Skeletal muscle satellite cell (primary cell): Measurements from ENCODE around the gene ANKMY1.

Experiments
- H3K27me3 ChIP-seq: 2 replicates; pipeline ENCODE4 v1.7.0; 2013; ENCODE audit warnings: low read length; ENCODE audit not compliant: control insufficient read depth, insufficient read depth
- H3K36me3 ChIP-seq: 2 replicates; pipeline ENCODE4 v1.7.0; 2013; ENCODE audit warnings: mild to moderate bottlenecking, control low read depth, low read length; ENCODE audit not compliant: insufficient read depth
- H3K4me1 ChIP-seq: 2 replicates; pipeline ENCODE4 v1.7.0; 2013; ENCODE audit warnings: low read length; ENCODE audit not compliant: control insufficient read depth, insufficient read depth
- H3K4me2 ChIP-seq: 2 replicates; pipeline ENCODE4 v1.7.0; 2013; ENCODE audit warnings: mild to moderate bottlenecking, low read length
- H3K4me3 ChIP-seq: 2 replicates; pipeline ENCODE4 v1.7.0; 2013; ENCODE audit warnings: low read length
- H3K9ac ChIP-seq: 2 replicates; pipeline ENCODE4 v1.7.0; 2013; ENCODE audit warnings: mild to moderate bottlenecking, low read depth, low read length, moderate library complexity
- H3K9me3 ChIP-seq: replicated peaks from 2 replicates; pipeline ENCODE4 v1.7.0; 2013; ENCODE audit warnings: mild to moderate bottlenecking, control low read depth, low read length

The ANKMY1 gene

GRCh38 chr2:240452462-240453256 is 105.1 kb downstream of the ANKMY1 start:
- Histone ChIP-seq H3K36me3 (no peaks in the 10 kb centered on the region), H3K4me3 (peak overlapping the region; percentile 69), H3K27me3 (no peaks in the 10 kb centered on the region), H3K9ac (peak overlapping the region; percentile 41), H3K4me1 (peaks cover 30% of the 10 kb centered on the region), H3K4me2 (peak overlapping the region; percentile 90), H3K9me3 (no peaks in the 10 kb centered on the region)

GRCh38 chr2:240451791-240452461 is 105.9 kb downstream of the ANKMY1 start:
- Histone ChIP-seq H3K4me2 (peak overlapping the region; percentile 90), H3K4me1 (peaks cover 30% of the 10 kb centered on the region), H3K4me3 (peak overlapping the region; percentile 69), H3K27me3 (no peaks in the 10 kb centered on the region), H3K36me3 (no peaks in the 10 kb centered on the region), H3K9me3 (no peaks in the 10 kb centered on the region), H3K9ac (peak overlapping the region; percentile 37)

GRCh38 chr2:240451108-240451611 is 106.6 kb downstream of the ANKMY1 start:
- H3K27me3 ChIP-seq = no peaks in the 10 kb centered on the region
- no peaks in the 10 kb centered on the region for H3K9me3 ChIP-seq
- H3K36me3 ChIP-seq = peaks cover 3% of the 10 kb centered on the region
- peak overlapping the region; percentile 38 for H3K9ac ChIP-seq
- H3K4me1 ChIP-seq = peaks cover 30% of the 10 kb centered on the region
- peak overlapping the region; percentile 90 for H3K4me2 ChIP-seq
- H3K4me3 ChIP-seq = no peak overlapping the region

- Histone ChIP-seq H3K4me1 (peaks cover 30% of the 10 kb centered on the region), H3K36me3 (peaks cover 8% of the 10 kb centered on the region), H3K4me3 (no peak overlapping the region), H3K9me3 (no peaks in the 10 kb centered on the region), H3K4me2 (peak overlapping the region; percentile 90), H3K9ac (no peak overlapping the region), H3K27me3 (no peaks in the 10 kb centered on the region)
Measured at GRCh38 chr2:240450532-240451107, 107.2 kb downstream of the ANKMY1 start.

GRCh38 chr2:240449764-240450531 is 107.8 kb downstream of the ANKMY1 start:
- no peak overlapping the region for H3K9ac ChIP-seq
- H3K4me3 ChIP-seq = no peak overlapping the region

GRCh38 chr2:240448387-240449274 is 109.2 kb downstream of the ANKMY1 start:
- Histone ChIP-seq H3K4me3 (no peak overlapping the region), H3K27me3 (no peaks in the 10 kb centered on the region), H3K4me1 (peaks cover 35% of the 10 kb centered on the region), H3K9ac (no peak overlapping the region), H3K9me3 (no peaks in the 10 kb centered on the region), H3K36me3 (peaks cover 18% of the 10 kb centered on the region), H3K4me2 (no peak overlapping the region)

More at GRCh38 chr2:240449764-240450531, 107.8 kb downstream of the ANKMY1 start:
- H3K4me2 ChIP-seq = no peak overlapping the region
- H3K9me3 ChIP-seq = no peaks in the 10 kb centered on the region
- no peaks in the 10 kb centered on the region for H3K27me3 ChIP-seq
- peaks cover 30% of the 10 kb centered on the region for H3K4me1 ChIP-seq
- peaks cover 10% of the 10 kb centered on the region for H3K36me3 ChIP-seq

GRCh38 chr2:240447934-240448333 is 109.9 kb downstream of the ANKMY1 start:
- H3K9ac ChIP-seq = no peak overlapping the region

GRCh38 chr2:240447331-240447730 is 110.5 kb downstream of the ANKMY1 start:
- Histone ChIP-seq H3K4me3 (no peak overlapping the region), H3K36me3 (peaks cover 18% of the 10 kb centered on the region), H3K4me1 (peaks cover 42% of the 10 kb centered on the region), H3K9me3 (no peaks in the 10 kb centered on the region), H3K4me2 (no peak overlapping the region), H3K9ac (no peak overlapping the region), H3K27me3 (no peaks in the 10 kb centered on the region)

More at GRCh38 chr2:240447934-240448333, 109.9 kb downstream of the ANKMY1 start:
- H3K36me3 ChIP-seq = peaks cover 18% of the 10 kb centered on the region
- H3K9me3 ChIP-seq = no peaks in the 10 kb centered on the region
- H3K4me1 ChIP-seq = peaks cover 42% of the 10 kb centered on the region
- H3K4me2 ChIP-seq = no peak overlapping the region
- no peaks in the 10 kb centered on the region for H3K27me3 ChIP-seq
- no peak overlapping the region for H3K4me3 ChIP-seq

GRCh38 chr2:240446664-240447175 is 111.1 kb downstream of the ANKMY1 start:
- Histone ChIP-seq H3K4me1 (peaks cover 36% of the 10 kb centered on the region), H3K4me2 (no peak overlapping the region), H3K9ac (no peak overlapping the region), H3K36me3 (peaks cover 18% of the 10 kb centered on the region), H3K9me3 (no peaks in the 10 kb centered on the region), H3K27me3 (no peaks in the 10 kb centered on the region), H3K4me3 (no peak overlapping the region)

GRCh38 chr2:240445961-240446663 is 111.7 kb downstream of the ANKMY1 start:
- Histone ChIP-seq H3K27me3 (no peaks in the 10 kb centered on the region), H3K9me3 (no peaks in the 10 kb centered on the region), H3K4me3 (no peak overlapping the region), H3K9ac (no peak overlapping the region), H3K4me2 (no peak overlapping the region), H3K36me3 (peaks cover 21% of the 10 kb centered on the region), H3K4me1 (peaks cover 30% of the 10 kb centered on the region)
